ENCODE data around the gene ST6GAL1. TPM values are rescaled to one million over a fixed set of nuclear protein-coding genes. Genes with fewer than 3 reads are reported as not detected.
A peak's percentile ranks its signal among the peaks of the same experiment; 100 is the strongest.

Gene ST6GAL1
- total RNA-seq, 1 experiment from 2014 or later: 25.6 TPM

DNA sequence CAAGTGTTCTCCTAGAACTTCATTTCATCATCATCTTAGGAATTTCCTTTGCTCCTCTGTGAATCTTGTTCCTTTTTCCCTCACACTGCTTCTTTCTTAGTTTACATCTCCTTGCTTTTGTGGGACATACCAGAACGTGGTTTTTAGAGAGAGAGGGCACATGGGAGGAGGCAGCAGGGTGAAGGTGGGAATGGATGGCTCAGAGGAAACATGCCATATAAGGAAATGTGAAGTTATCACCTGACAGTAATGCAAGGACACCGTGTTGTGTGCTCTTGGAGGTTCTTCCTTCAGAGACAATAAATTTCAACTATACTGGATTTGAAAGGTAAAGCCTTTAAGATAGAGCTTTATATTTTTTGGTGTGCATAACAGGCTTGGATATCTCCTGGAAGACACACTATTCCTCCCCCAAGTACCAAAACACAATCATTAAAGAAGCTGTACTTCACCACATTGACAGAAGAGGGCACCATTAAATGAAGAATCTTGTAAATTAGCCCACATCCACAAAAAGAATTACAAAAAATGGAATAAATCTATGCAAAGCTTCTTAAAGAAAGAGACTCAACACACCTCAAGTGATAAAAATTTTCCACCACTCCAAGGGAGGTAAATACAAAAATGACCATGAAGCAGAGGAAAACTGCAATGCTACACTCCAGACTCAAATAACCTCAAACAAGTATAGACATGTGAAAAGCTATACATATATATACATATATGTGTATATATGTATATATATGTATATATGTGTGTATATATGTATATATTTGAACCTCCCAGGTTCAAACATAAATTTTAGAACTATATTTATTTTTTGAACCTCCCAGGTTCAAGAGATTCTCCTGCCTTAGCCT is 182.8 kb downstream of the ST6GAL1 start:
- no TSS peak for BruUV-seq (replicated peaks)
- H4K20me1 ChIP-seq (ENCODE audit: insufficient read depth): no peaks in the 10 kb centered on the region
- DNase-seq: no peak
- no peaks in the 10 kb centered on the region for H3K9me3 ChIP-seq (ENCODE audit: insufficient read depth, low read depth)
- POLR2A ChIA-PET (ENCODE audit: unreplicated experiment): interaction anchor here (0.6 kb wide), 1 partner anchor 52 kb away, joined by 10 read pairs; no protein-coding TSS in a partner anchor
- intact Hi-C loops (cut with micrococcal nuclease; ENCODE audit: unreplicated experiment): loop anchor here (1.0 to 5.0 kb wide), 4 partner anchors 48 to 566 kb away; no protein-coding TSS in a partner anchor
- TF ChIP-seq EZH2 (IDR thresholded peaks at IDR 0.05; ENCODE audit: low read depth) (no peak), CTCF (conservative IDR thresholded peaks at IDR 0.05) (peak; percentile 88)
- H2AFZ ChIP-seq: no peak overlapping the region
- no peaks in the 10 kb centered on the region for H3K79me2 ChIP-seq (ENCODE audit: low read depth)
- no peaks in the 10 kb centered on the region for H3K9me2 ChIP-seq (ENCODE audit: insufficient read depth)
- H3K4me1 ChIP-seq (replicated peaks; ENCODE audit: insufficient read depth): no peaks in the 10 kb centered on the region
- no peaks in the 10 kb centered on the region; the same call in 1 of the 2 replicates for H3F3A ChIP-seq (ENCODE audit: insufficient read depth, low read depth)
- no peak overlapping the region for H3K27ac ChIP-seq
- H3K36me3 ChIP-seq (ENCODE audit: low read depth): no peaks in the 10 kb centered on the region
- no peak overlapping the region for H3K4me3 ChIP-seq
- CTCF ChIA-PET: interaction anchor here (0.6 to 1.6 kb wide), 15 partner anchors 11 to 1841 kb away, joined by 3 to 22 read pairs (median 4); partner anchors contain the start of genes RPL39L and RTP4
- H3K27me3 ChIP-seq (ENCODE audit: insufficient read depth, low read depth): no peaks in the 10 kb centered on the region
- no peak overlapping the region for H3K4me2 ChIP-seq

DNA sequence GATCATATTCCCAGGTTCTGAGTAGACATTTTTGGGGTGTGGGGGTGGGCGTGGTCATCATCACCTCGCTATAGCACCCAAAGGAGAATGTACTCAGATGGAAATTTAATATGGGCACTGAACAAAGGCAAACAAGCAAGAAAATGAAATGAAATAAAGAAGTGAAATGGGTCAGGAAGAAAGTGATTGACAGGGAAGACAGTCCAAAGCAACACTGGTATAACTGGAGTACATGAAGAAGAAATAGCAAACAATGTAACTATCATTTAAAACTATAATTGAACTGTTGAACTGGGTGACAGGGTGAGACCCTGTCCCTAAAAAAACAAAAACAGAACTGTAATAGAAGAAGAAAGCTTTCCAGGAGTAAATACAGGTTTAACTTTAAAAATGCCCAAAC is 184.2 kb downstream of the ST6GAL1 start:
- H2AFZ ChIP-seq: no peak overlapping the region
- H4K20me1 ChIP-seq (ENCODE audit: insufficient read depth): no peaks in the 10 kb centered on the region
- POLR2A ChIA-PET (ENCODE audit: unreplicated experiment): no interaction called here
- no peak overlapping the region for H3K4me2 ChIP-seq
- BruUV-seq (replicated peaks): no TSS peak
- DNase-seq: no peak
- no peak for TF ChIP-seq EZH2 (IDR thresholded peaks at IDR 0.05; ENCODE audit: low read depth)
- no peaks in the 10 kb centered on the region for H3K9me2 ChIP-seq (ENCODE audit: insufficient read depth)
- H3K4me1 ChIP-seq (replicated peaks; ENCODE audit: insufficient read depth): no peaks in the 10 kb centered on the region
- no peak overlapping the region for H3K27ac ChIP-seq
- no peaks in the 10 kb centered on the region for H3K27me3 ChIP-seq (ENCODE audit: insufficient read depth, low read depth)
- H3K4me3 ChIP-seq: no peak overlapping the region
- intact Hi-C loops (cut with micrococcal nuclease; ENCODE audit: unreplicated experiment): loop anchor here (5.0 kb wide), 1 partner anchor 108 kb away; no protein-coding TSS in a partner anchor
- H3K36me3 ChIP-seq (ENCODE audit: low read depth): no peaks in the 10 kb centered on the region
- CTCF ChIA-PET: interaction anchor here (0.6 to 1.5 kb wide), 3 partner anchors 25 to 247 kb away, joined by 3 to 7 read pairs (median 6); partner anchors contain the start of gene RPL39L
- no peaks in the 10 kb centered on the region for H3K9me3 ChIP-seq (ENCODE audit: insufficient read depth, low read depth)
- no peaks in the 10 kb centered on the region for H3K79me2 ChIP-seq (ENCODE audit: low read depth)
- H3F3A ChIP-seq (ENCODE audit: insufficient read depth, low read depth): no peaks in the 10 kb centered on the region; the same call in 1 of the 2 replicates

DNA sequence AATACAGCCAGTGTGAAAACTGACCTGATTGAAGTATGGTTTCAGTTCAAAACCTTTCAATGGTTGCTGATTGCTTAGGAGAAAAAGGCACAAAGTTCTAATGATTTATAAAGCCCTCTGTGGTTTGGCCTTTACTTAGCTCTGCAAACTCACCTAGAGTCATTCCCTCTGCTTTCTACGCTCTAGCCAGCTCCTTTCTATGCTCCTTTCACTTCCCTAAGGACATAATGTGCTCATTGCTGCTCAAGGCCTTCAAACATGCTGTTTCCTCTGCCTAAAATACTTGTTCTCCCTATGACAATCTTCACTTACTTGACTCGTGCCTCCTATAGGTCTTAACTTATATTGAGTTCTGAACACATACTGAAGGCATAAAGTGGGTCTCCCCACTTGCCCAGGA is 190.0 kb downstream of the ST6GAL1 start:
- TF ChIP-seq CTCF (conservative IDR thresholded peaks at IDR 0.05): no peak
- Histone ChIP-seq H3K27ac (no peak overlapping the region), H3K9me2 (ENCODE audit: insufficient read depth) (0 out of 2 replicates have a peak, but pooled peaks cover 5% of the 10 kb centered on the region), H3K4me1 (replicated peaks; ENCODE audit: insufficient read depth) (no peaks in the 10 kb centered on the region), H2AFZ (no peak overlapping the region), H3K27me3 (ENCODE audit: insufficient read depth, low read depth) (no peaks in the 10 kb centered on the region), H3K79me2 (ENCODE audit: low read depth) (no peaks in the 10 kb centered on the region), H3F3A (ENCODE audit: insufficient read depth, low read depth) (no peaks in the 10 kb centered on the region), H3K9me3 (ENCODE audit: insufficient read depth, low read depth) (no peaks in the 10 kb centered on the region), H3K4me3 (no peak overlapping the region), H3K4me2 (no peak overlapping the region), H4K20me1 (ENCODE audit: insufficient read depth) (no peaks in the 10 kb centered on the region), H3K36me3 (ENCODE audit: low read depth) (peaks cover 5% of the 10 kb centered on the region; the same call in 1 of the 2 replicates)
- intact Hi-C loops (cut with micrococcal nuclease; ENCODE audit: unreplicated experiment): no loop called here
- ChIA-PET CTCF (no interaction called here), POLR2A (ENCODE audit: unreplicated experiment) (no interaction called here)
- no peak for DNase-seq
- no TSS peak for BruUV-seq (replicated peaks)

All from PC-9 (cell line).